C4-2B (cell line): Measurements from ENCODE around the gene ZNF528.

ENCODE experiments used
- CTCF ChIP-seq: fragments of 450-650 bp; conservative IDR thresholded peaks from 2 replicates; pipeline ENCODE4 v1.5.1; 2017; ENCODE audit warnings: mild to moderate bottlenecking
- ZFX ChIP-seq: fragments of 450-650 bp; IDR thresholded peaks from 2 replicates; pipeline ENCODE4 v1.6.1; 2017

DNA sequence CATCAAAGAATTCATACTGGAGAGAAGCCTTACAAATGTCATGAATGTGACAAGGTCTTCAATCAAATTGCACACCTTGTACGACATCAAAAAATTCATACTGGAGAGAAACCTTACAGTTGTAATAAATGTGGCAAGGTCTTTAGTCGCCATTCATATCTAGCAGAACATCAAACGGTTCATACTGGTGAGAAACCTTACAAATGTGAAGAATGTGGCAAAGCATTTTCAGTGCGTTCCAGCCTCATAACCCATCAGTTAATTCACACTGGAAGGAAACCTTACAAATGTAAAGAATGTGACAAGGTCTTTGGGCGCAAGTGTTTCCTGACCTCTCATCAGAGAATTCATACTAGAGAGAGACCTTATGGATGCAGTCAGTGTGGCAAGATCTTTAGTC is 18.1 kb downstream of the ZNF528 start:
- TF ChIP-seq CTCF, result no peak
- no peak for TF ChIP-seq ZFX
